Measurements from ENCODE around the gene STYXL2.

Gene STYXL2

GRCh38 chr1:167119696-167120095 is 25.8 kb downstream of the STYXL2 start:
- H3K4me1 ChIP-seq (ENCODE audit: low read depth, poor library complexity, severe bottlenecking) = no peaks in the 10 kb centered on the region
- H4K20me1 ChIP-seq (ENCODE audit: insufficient read depth) = no peaks in the 10 kb centered on the region
- H3K36me3 ChIP-seq (ENCODE audit: insufficient read depth) = no peaks in the 10 kb centered on the region
- H2AFZ ChIP-seq (ENCODE audit: low read depth) = no peak overlapping the region
- no peak overlapping the region for H3K4me2 ChIP-seq
- no peaks in the 10 kb centered on the region for H3K79me2 ChIP-seq (ENCODE audit: insufficient read depth, low read depth)
- no peaks in the 10 kb centered on the region for H3K27me3 ChIP-seq (ENCODE audit: insufficient read depth, low read depth)
- no peak overlapping the region for H3K9ac ChIP-seq
- no peak overlapping the region for H3K4me3 ChIP-seq (IDR thresholded peaks at IDR 0.05; ENCODE audit: insufficient read depth, low read depth, low read length)
- H3K27ac ChIP-seq = no peak overlapping the region
- TF ChIP-seq CTCF (conservative IDR thresholded peaks at IDR 0.05; ENCODE audit: low read depth, low read length) = no peak

- Histone ChIP-seq H3K79me2 (ENCODE audit: insufficient read depth, low read depth) (no peaks in the 10 kb centered on the region), H4K20me1 (ENCODE audit: insufficient read depth) (no peaks in the 10 kb centered on the region), H3K27me3 (ENCODE audit: insufficient read depth, low read depth) (no peaks in the 10 kb centered on the region), H3K4me2 (no peak overlapping the region), H3K4me3 (IDR thresholded peaks at IDR 0.05; ENCODE audit: insufficient read depth, low read depth, low read length) (no peak overlapping the region), H2AFZ (ENCODE audit: low read depth) (no peak overlapping the region), H3K27ac (no peak overlapping the region), H3K36me3 (ENCODE audit: insufficient read depth) (no peaks in the 10 kb centered on the region), H3K9ac (no peak overlapping the region), H3K4me1 (ENCODE audit: low read depth, poor library complexity, severe bottlenecking) (no peaks in the 10 kb centered on the region)
- TF ChIP-seq CTCF (conservative IDR thresholded peaks at IDR 0.05; ENCODE audit: low read depth, low read length) = no peak
These were observed 27.0 kb downstream of the STYXL2 start for GRCh38 chr1:167120899-167121298.

GRCh38 chr1:167121375-167122120 is 27.7 kb downstream of the STYXL2 start:
- Histone ChIP-seq H3K9ac (no peak overlapping the region), H3K4me3 (IDR thresholded peaks at IDR 0.05; ENCODE audit: insufficient read depth, low read depth, low read length) (no peak overlapping the region), H2AFZ (ENCODE audit: low read depth) (no peak overlapping the region)

GRCh38 chr1:167122121-167122480 is 28.2 kb downstream of the STYXL2 start:
- no peak for TF ChIP-seq CTCF (conservative IDR thresholded peaks at IDR 0.05; ENCODE audit: low read depth, low read length)
- Histone ChIP-seq H3K4me3 (IDR thresholded peaks at IDR 0.05; ENCODE audit: insufficient read depth, low read depth, low read length) (no peak overlapping the region), H3K4me1 (ENCODE audit: low read depth, poor library complexity, severe bottlenecking) (no peaks in the 10 kb centered on the region), H3K36me3 (ENCODE audit: insufficient read depth) (no peaks in the 10 kb centered on the region), H3K27ac (no peak overlapping the region), H3K9ac (no peak overlapping the region), H3K27me3 (ENCODE audit: insufficient read depth, low read depth) (no peaks in the 10 kb centered on the region), H2AFZ (ENCODE audit: low read depth) (no peak overlapping the region), H3K4me2 (no peak overlapping the region), H4K20me1 (ENCODE audit: insufficient read depth) (no peaks in the 10 kb centered on the region), H3K79me2 (ENCODE audit: insufficient read depth, low read depth) (no peaks in the 10 kb centered on the region)

More at GRCh38 chr1:167121375-167122120, 27.7 kb downstream of the STYXL2 start:
- Histone ChIP-seq H3K79me2 (ENCODE audit: insufficient read depth, low read depth) (no peaks in the 10 kb centered on the region), H3K36me3 (ENCODE audit: insufficient read depth) (no peaks in the 10 kb centered on the region), H3K4me1 (ENCODE audit: low read depth, poor library complexity, severe bottlenecking) (no peaks in the 10 kb centered on the region), H3K27me3 (ENCODE audit: insufficient read depth, low read depth) (no peaks in the 10 kb centered on the region), H3K4me2 (no peak overlapping the region), H3K27ac (no peak overlapping the region), H4K20me1 (ENCODE audit: insufficient read depth) (no peaks in the 10 kb centered on the region)
- TF ChIP-seq CTCF (conservative IDR thresholded peaks at IDR 0.05; ENCODE audit: low read depth, low read length) = no peak

Data from KMS-11 (cell line).